GM18858 (cell line): Measurements from ENCODE around the gene CYGB.
"Not testable (repeated sequence)": the region's sequence is repeated elsewhere in the genome, so short reads cannot be mapped to it uniquely, and the experiment has no call there.

Source experiments
- ATAC-seq: cut with Tn5 transposase; IDR thresholded peaks from one replicate; pipeline ENCODE4 v1.9.1; 2021; ENCODE audit not compliant: unreplicated experiment

Gene CYGB

GRCh38 chr17:76538941-76539570 is 1.5 kb upstream of the CYGB start:
- ATAC-seq: no peak

DNA sequence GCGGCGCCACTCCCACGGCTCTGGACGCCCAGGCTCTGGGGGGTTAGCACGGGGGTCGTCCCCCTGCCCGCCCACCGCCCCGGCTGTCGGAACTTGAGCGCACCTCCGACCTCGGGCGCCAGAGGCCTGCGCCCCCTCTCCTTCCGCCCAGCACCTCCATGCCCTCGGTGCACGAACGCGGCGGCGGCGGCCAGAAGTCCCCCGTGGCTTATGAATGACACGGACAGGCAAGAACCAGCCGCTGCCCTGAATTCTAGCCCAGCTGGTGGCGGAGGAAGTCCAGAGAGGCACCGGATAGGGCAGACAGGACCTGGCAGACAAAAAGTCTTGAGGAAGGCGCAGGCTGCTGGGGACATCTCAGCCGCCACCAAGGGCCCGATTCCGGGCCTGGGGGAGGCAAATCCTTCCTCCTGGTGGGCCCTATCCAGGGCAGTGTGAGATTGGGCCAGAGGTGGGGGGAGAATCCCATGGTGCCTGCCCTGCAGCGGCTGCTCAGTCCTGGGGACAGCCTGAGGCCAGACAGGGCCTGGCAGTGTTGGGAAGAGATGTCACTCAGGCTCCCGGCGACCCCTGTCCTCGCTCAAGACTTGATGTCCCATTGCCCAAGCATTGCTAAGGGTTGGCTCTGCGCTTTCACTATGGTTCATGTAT is 897 bp upstream of the CYGB start:
- ATAC-seq: no peak

DNA sequence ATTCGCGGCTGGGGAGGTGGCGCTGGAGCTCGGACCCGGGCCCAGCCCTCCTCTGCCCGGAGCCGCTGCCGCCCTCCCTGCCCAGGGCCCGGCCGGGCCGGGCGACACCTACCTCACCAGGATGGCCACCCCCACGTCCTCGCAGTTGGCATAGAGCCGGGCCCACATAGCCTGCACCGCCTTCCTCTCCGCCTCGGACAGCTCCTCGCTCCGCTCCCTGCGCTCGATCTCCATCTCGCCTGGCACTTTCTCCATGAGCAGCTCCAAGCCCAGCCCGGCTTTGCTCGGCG is 276 bp downstream of the CYGB start:
- no peak for ATAC-seq

DNA sequence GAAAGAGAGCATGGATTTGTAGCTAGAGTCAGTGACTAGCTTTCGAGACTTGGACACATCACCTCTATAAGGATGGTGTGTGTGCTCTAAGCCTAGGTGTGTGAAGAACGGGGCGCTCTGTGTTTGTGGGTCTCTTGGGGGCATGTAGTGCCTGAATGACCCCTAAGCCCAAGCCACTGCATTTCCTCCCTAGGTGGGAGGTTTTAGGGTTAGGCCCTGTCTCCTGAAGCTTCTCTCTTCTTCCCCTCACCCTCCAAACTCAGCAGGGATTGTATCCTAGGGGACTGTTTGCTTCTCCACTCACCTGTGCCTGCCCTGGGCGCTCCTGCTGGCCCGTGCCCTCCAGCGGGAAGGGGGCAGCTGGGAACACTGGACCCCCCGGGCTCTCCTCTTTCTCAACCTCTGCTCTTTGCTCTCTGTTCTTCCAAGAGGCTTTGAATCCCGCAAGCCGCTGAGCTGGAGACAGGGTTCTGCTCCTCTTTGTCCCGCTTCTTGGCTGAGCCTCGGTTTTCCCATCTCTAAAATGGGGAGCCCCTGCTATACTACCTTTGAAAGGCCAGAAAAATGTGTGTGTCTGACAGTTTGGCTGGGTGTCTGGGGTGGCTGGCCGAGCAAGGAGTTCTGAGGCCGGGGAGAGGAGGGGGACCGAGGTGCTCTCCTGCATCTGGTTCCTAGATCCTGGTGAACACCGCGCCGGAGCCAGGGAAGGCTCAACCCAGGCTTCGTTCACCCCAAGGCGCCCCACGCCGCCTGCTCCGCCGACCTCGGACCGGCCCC is 810 bp downstream of the CYGB start:
- ATAC-seq: no peak

DNA sequence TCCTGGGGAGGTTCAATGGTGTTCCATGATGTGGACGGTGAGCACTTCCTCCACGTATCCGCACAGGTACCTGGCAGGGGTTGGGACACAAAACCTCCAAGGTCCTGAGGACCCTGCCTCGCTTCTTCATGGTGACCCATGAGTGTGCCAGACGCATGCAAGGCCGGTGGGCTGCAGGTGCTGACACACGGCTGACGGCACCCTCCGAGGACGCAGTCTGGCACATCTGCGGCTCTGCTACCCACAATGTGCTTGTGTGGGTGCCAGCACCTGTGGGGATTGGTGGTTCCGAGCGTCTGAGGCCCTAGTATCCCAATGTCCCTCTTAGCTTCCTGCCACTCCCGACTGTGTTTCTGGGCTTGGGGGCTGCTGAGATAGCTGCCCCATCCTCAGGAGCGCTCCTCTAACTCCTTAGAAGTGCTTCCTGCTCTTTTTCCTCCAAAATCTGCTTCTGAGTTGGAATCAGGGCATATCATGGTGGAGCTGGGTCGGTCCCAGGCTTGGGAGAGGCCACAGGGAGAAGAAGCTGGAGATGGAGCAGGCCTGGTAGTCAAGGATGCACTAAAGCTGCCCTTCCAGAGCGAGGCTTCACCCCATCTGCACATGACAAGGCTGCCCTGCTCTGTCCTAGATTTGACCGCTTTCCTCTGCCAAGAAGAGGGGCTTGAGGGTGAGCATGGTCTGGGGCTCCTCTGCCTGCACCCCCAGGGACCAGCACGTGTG is 1.6 kb downstream of the CYGB start:
- no peak for ATAC-seq

DNA sequence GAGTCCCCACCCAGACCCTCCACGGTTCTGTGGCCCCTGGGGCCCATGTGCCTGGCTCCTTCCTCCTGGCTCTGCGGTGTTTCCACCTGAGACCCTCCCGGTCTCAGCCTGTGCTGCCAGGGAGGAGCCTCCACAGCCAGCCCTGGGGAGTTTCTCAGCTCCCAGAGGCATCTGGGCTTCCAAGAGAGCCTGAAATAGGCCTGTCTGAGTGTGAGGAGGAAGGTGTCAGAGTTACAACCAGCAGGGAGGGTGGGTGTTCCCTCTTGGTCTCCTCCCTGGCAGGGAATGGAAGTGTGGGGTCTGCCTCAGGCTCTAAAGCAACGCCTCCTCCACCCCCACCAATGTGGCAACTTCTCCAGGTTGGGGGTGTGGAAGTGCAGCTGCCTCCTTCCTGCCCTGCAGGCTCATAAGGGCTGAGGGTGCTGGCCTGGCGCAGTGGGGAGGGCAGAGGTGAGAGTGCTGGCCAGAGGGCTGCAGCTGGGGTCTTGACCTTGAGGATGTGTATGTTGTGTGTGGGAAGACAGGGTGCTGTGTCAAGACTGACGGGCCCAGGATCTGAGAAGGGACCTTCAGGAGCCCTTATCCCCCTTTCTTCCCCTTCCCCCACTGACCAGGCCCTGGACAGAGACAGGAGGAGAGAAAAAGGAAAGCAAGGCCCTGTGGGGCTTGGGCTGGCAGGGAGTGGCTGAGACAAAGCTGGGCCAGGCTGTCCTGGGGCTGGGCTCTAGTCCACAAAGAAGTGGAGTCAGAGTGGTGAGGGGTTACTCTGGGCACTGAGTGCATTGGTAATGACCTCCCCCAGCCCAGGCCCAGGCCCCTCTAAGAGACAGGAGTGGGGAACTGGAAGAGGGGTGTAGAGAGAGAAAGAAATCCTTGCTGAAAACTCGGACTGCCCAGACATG is 2.4 kb downstream of the CYGB start:
- ATAC-seq: no peak

GRCh38 chr17:76533640-76534359 is 3.7 kb downstream of the CYGB start:
- not testable (repeated sequence) for ATAC-seq

- no peak for ATAC-seq
Observed at GRCh38 chr17:76532072-76532651, 5.3 kb downstream of the CYGB start.

GRCh38 chr17:76531486-76532038 is 5.9 kb downstream of the CYGB start:
- no peak for ATAC-seq

DNA sequence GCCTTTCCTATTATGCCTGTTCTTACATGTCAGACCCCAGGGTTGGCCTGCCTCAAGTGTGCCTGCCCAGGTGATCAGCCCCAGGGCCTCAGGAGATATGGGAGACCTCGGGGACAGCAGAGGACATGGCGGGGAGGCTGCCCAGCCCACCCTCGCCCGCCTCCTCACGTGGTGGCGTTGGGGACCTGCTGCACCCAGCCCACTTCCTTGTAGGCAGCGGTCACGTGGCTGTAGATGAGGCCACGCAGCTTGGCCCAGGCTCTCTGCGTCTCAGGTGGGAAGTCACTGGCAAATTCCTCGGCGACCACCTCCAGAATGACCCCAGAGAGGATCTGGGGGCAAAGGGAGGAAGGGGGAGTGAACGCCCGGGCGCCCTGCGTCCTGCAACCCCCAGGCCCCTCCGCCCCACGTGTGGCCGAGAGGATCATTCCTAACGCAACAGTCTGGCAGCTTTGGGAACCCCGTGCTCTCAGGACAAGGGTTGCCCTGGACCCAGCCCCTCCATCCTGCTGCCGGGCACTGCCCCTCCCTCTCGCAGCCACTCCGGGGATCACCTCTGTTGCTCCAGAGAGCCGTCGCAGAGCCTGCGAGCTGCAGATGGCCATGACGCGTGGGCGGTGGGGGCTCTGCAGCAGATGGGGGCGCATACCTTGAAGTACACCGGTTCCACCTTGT is 6.6 kb downstream of the CYGB start:
- no peak for ATAC-seq

DNA sequence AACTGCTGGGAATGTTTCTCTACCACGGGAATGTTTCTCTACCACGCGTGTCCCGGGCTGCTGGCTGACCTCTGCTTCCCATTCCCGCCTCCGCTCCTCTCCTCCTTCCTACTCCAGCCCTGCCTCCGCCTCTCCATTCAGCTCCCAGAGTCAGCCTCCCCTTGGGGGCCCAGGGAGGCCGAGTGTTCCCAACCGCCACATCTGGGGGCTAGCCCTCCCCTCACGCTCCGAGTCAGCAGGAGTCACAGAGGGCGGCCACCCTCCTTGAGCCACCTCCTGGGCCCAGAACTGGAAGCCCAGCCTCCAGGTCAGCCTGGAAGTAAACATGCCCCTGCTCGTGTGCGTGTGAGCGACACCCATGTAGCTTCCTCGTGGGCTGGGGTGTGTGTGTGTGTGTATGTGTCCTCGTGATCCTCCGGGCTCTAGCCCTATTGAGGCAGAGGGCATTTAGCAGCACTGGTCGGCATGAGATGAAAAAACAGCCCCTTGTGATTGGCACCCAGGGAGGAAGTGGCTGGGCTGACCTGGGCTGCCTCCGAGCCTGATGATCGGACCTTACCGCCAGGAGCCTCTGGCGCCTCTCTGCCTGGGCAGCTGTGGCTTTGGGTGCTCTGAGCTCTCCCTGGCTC is 7.3 kb downstream of the CYGB start:
- no peak for ATAC-seq

DNA sequence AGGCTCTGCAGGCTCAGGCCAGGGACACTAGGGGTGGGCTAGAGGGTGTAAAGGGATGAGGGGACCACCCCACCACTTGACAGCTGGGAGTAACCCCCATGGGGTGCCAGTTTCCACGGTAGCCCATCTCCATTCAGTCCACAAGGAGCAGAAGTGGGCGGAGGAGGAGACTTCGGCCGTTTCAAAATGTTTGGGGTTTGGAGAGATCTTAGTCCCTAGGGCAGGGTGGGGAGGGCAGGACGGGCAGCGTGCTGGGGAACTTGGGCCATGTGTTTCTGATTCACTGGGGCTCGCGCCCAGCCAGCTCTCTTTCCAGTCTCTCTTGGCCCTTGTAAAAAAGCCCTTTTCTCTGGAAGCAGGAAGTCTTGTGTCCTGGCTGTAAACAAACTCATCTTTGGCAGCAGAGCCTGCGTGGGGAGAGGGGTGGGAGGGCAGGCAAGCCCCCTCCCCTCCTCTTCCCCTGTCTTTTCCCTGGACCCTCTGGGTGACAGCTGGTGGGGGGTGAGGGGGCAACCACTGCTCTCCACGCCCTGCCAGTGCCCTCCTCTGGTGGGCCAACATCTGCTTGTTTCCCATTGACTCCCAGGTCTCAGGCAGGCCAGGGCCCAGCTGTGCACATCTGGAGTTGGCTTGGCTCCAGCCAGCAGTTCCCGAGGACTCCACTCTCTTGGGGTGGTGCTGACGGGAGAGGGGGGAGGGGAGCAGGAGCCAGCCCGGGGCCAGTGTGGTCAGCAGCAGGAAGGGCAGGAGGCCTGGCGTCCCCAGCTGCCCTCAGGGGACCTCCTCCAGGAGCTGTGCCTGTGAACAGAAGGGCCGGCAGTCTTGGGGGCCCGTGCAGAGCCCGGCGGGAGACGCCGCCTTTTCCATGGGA is 8.1 kb downstream of the CYGB start:
- ATAC-seq: no peak

DNA sequence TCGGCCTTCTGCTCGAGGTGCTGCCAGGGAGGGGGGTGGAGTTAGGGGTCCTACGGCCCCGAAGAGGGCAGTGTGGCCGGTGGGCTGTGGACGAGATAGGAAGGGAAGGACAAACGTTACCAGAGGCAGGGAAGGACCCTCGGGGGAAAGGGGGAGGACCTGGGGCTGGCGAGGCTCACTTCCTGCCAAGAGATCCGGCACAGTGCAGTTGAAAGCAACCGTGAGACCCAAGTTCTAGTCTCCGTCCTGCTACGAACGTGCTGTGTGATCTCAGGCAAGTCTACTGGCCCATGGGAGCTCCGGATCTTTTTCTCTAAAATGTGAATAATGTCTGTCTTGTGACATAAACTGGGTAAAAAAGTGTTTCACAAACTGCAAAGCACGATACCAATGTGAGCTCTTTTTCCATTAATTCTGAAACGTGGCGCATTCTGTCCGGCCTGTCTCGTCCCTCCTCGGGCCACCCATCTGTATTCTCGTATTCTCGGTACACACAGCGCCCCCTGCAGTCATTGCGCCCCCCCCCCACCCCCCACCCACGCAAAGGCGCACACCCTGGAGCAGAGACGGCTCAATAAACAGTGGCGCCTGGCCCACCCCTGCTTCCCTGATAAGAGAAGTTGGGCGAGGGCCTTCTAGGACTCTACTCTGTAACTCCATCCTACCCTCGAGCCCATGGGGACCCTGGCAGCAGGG is 8.8 kb downstream of the CYGB start:
- ATAC-seq: no peak

DNA sequence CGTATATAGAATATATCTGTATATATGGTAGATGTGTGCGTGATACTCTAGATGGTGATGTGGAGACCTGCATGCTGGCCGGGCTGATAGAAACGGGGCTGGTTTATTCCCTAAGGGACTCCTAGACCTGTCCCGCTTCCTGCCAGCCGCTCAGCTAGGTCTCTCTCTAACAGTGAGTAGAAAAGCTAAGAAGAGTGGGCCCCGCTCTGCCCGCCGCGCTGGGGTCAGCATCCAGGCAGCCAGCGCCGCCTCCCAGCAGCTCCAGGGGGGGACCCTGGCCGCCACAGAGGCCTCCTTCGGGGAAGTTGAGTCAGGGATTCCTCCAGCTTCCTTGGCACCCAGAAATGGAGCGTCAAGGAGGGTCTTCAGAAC is 9.4 kb downstream of the CYGB start:
- ATAC-seq: no peak

GRCh38 chr17:76527430-76528111 is 9.9 kb downstream of the CYGB start:
- no peak for ATAC-seq

- ATAC-seq: not testable (repeated sequence)
Observed at GRCh38 chr17:76527016-76527415, 10.5 kb downstream of the CYGB start.

- ATAC-seq: not testable (repeated sequence)
Observed at GRCh38 chr17:76525513-76525833, 12.0 kb downstream of the CYGB start.
